ENCODE data around the gene WNT2. TPM values are rescaled to one million over a fixed set of nuclear protein-coding genes. Genes with fewer than 3 reads are reported as not detected.

The WNT2 gene
- total RNA-seq, 1 donor from 2014 or later, result 0.29 TPM

- Histone ChIP-seq H3K4me3 (ENCODE audit: low read depth, low read length) (no peak overlapping the region), H3K27me3 (ENCODE audit: control insufficient read depth, insufficient read depth, low read length) (no peaks in the 10 kb centered on the region), H3K36me3 (ENCODE audit: control insufficient read depth, insufficient read depth, low read length) (no peaks in the 10 kb centered on the region)
- DNase-seq (ENCODE audit: low read depth), result no peak
- TF ChIP-seq CTCF (IDR thresholded peaks at IDR 0.05; ENCODE audit: insufficient read depth, low read length, poor library complexity, severe bottlenecking), result no peak
These were observed 63.2 kb downstream of the WNT2 start for GRCh38 chr7:117259615-117260014.

- H3K27me3 ChIP-seq (ENCODE audit: control insufficient read depth, insufficient read depth, low read length), result no peaks in the 10 kb centered on the region
- peak; percentile 25 for DNase-seq (ENCODE audit: low read depth)
- H3K4me3 ChIP-seq (ENCODE audit: low read depth, low read length), result no peak overlapping the region
- no peaks in the 10 kb centered on the region for H3K36me3 ChIP-seq (ENCODE audit: control insufficient read depth, insufficient read depth, low read length)
- no peak for TF ChIP-seq CTCF (IDR thresholded peaks at IDR 0.05; ENCODE audit: insufficient read depth, low read length, poor library complexity, severe bottlenecking)
These were observed 71.2 kb downstream of the WNT2 start for GRCh38 chr7:117251687-117252086.

DNA sequence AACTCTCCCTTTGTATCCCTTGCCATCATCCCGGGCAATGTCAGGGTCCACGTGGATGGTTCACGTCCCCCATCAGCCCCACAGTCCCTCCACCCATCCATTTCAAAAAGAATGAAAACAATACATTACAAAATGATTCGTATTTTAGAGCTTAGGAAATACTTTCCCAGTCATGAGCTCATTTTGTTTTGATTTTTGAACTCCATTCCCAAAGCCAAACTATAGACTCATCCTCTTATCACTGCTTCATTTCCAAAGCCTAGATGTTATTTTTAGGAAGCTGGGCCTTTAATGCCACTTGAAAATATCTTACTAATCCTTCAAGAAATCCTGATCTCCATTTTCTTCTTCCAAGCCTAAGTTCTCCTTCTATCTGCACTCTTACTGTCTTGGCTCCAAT lies 72.1 kb downstream of the WNT2 start:
- Histone ChIP-seq H3K36me3 (ENCODE audit: control insufficient read depth, insufficient read depth, low read length) (no peaks in the 10 kb centered on the region), H3K4me3 (ENCODE audit: low read depth, low read length) (no peak overlapping the region), H3K27me3 (ENCODE audit: control insufficient read depth, insufficient read depth, low read length) (no peaks in the 10 kb centered on the region)
- no peak for DNase-seq (ENCODE audit: low read depth)
- TF ChIP-seq CTCF (IDR thresholded peaks at IDR 0.05; ENCODE audit: insufficient read depth, low read length, poor library complexity, severe bottlenecking), result no peak

- H3K4me3 ChIP-seq (ENCODE audit: low read depth, low read length), result no peak overlapping the region
- H3K27me3 ChIP-seq (ENCODE audit: control insufficient read depth, insufficient read depth, low read length), result no peaks in the 10 kb centered on the region
- TF ChIP-seq CTCF (IDR thresholded peaks at IDR 0.05; ENCODE audit: insufficient read depth, low read length, poor library complexity, severe bottlenecking), result no peak
- DNase-seq (ENCODE audit: low read depth), result no peak
- no peaks in the 10 kb centered on the region for H3K36me3 ChIP-seq (ENCODE audit: control insufficient read depth, insufficient read depth, low read length)
These were observed 72.6 kb downstream of the WNT2 start for GRCh38 chr7:117250245-117250644.

DNA sequence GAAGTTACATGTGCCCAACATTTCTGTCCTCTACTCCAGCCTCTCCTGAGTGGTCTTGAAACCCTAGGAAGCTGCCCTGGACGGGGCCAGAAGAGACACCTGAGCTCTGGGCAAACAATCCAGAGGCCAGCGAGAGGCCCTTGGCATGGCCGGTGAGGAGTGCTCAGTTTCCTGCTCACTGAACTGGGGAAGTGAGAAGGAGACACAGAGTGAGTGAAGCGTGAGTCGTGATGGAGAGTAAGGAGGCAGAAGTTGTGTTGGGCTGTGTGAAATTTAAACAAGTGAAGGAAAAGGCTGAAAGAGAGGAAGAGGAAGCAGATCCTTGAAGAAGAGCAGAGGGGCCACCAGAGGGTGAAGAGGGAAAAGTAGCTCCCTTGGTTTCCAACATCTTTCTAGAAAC lies 73.2 kb downstream of the WNT2 start:
- Histone ChIP-seq H3K27me3 (ENCODE audit: control insufficient read depth, insufficient read depth, low read length) (no peaks in the 10 kb centered on the region), H3K36me3 (ENCODE audit: control insufficient read depth, insufficient read depth, low read length) (no peaks in the 10 kb centered on the region), H3K4me3 (ENCODE audit: low read depth, low read length) (no peak overlapping the region)
- TF ChIP-seq CTCF (IDR thresholded peaks at IDR 0.05; ENCODE audit: insufficient read depth, low read length, poor library complexity, severe bottlenecking), result no peak
- no peak for DNase-seq (ENCODE audit: low read depth)

DNA sequence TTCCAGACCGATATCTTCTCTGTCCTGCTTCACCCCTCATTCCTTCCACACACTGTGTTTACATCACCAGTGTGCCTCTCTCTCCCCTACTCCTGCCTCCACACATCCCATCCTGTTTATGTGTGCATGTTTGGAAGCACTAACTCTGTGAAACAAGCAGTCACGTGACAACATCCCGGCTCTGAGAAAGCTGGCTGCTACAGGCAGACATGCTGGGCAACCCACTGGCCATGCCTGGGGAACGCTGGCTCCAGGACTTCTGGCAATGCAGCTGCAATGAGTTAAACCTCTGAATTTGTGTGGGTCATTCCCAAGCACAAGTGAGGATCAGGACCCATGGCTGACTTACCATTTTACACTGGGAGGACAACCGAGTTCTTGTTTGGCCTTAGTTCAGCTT lies 74.0 kb downstream of the WNT2 start:
- DNase-seq (ENCODE audit: low read depth), result no peak
- H3K36me3 ChIP-seq (ENCODE audit: control insufficient read depth, insufficient read depth, low read length), result no peaks in the 10 kb centered on the region
- H3K27me3 ChIP-seq (ENCODE audit: control insufficient read depth, insufficient read depth, low read length), result no peaks in the 10 kb centered on the region
- TF ChIP-seq CTCF (IDR thresholded peaks at IDR 0.05; ENCODE audit: insufficient read depth, low read length, poor library complexity, severe bottlenecking), result no peak
- no peak overlapping the region for H3K4me3 ChIP-seq (ENCODE audit: low read depth, low read length)
